H1 (cell line): ENCODE results near the gene CD34. TPM values are rescaled to one million over a fixed set of nuclear protein-coding genes. Genes with fewer than 3 reads are reported as not detected.

ENCODE experiments used
- CTCF ChIA-PET: fragments of 300-600 bp; sonication (Branson Sonifier 250); formaldehyde crosslinking; loops from one replicate; lab custom pipeline; 2021; ENCODE audit not compliant: partially characterized antibody; lab: Charles Lee
- POLR2A ChIA-PET: fragments of 300-600 bp; sonication (Branson Sonifier 250); formaldehyde crosslinking; loops from one replicate; lab custom pipeline; 2021; ENCODE audit warnings: inconsistent platforms; ENCODE audit not compliant: partially characterized antibody; lab: Charles Lee
- DNase-seq, 2 experiments: peaks; one replicate each; pipeline versions ENCODE4 v3.0.0 to v3.0.0-alpha.2; 2010 to 2022; ENCODE audit warnings: low spot score in 2 of 2, low read depth in 1 of 2, mixed read lengths in 1 of 2
- FAIRE-seq: peaks from 2 replicates; lab custom pipeline; 2011; peaks lifted over from hg19 to GRCh38; lab: Jason Lieb, UNC
- H2AFZ ChIP-seq: 2 replicates; pipeline ENCODE4 v1.8.1; 2012; ENCODE audit warnings: low read length, inconsistent platforms
- H2AK5ac ChIP-seq: 2 replicates; pipeline ENCODE4 v1.6.1; 2013; ENCODE audit warnings: low read depth, low read length
- H2BK120ac ChIP-seq: replicated peaks from 2 replicates; pipeline ENCODE3; 2013; ENCODE audit warnings: low read depth, low read length, inconsistent platforms
- H2BK12ac ChIP-seq: 2 replicates; pipeline ENCODE4 v1.6.1; 2013; ENCODE audit warnings: low read depth, low read length
- H2BK15ac ChIP-seq: 2 replicates; pipeline ENCODE4 v1.6.1; 2013; ENCODE audit warnings: low read length
- H2BK20ac ChIP-seq: 2 replicates; pipeline ENCODE4 v1.6.1; 2013; ENCODE audit warnings: low read length
- H2BK5ac ChIP-seq: 2 replicates; pipeline ENCODE4 v1.6.1; 2013; ENCODE audit warnings: low read depth, low read length
- H3K14ac ChIP-seq: 2 replicates; pipeline ENCODE4 v1.6.1; 2013; ENCODE audit warnings: inconsistent platforms; ENCODE audit not compliant: insufficient read length
- H3K18ac ChIP-seq: 2 replicates; pipeline ENCODE4 v1.6.1; 2013; ENCODE audit warnings: low read length; ENCODE audit errors: extremely low read depth
- H3K23ac ChIP-seq: 2 replicates; pipeline ENCODE4 v1.6.1; 2013; ENCODE audit warnings: inconsistent platforms; ENCODE audit not compliant: insufficient read length
- H3K23me2 ChIP-seq: 2 replicates; pipeline ENCODE4 v1.6.1; 2013; ENCODE audit warnings: low read depth, low read length
- H3K27ac ChIP-seq: 2 replicates; pipeline ENCODE4 v1.6.1; 2011; ENCODE audit warnings: low read depth, low read length, inconsistent platforms
- H3K27me3 ChIP-seq, 4 experiments: replicated peaks in 1 of 4; 1 replicate in 1 of 4; 2 replicates in 3 of 4; pipeline versions ENCODE4 v1.6.1 to v1.8.1; 2011 to 2013; ENCODE audit warnings: low read length in 3 of 4, mild to moderate bottlenecking in 3 of 4, inconsistent platforms in 2 of 4, mixed read lengths in 2 of 4, moderate library complexity in 1 of 4; ENCODE audit not compliant: control insufficient read depth in 3 of 4, insufficient read depth in 3 of 4; ENCODE audit errors: extremely low read depth in 1 of 4
- H3K36me3 ChIP-seq, 4 experiments: 2 replicates each; pipeline versions ENCODE4 v1.6.1 to v1.8.1; 2011 to 2013; ENCODE audit warnings: mild to moderate bottlenecking in 4 of 4, low read length in 3 of 4, moderate library complexity in 2 of 4, control low read depth in 1 of 4, inconsistent platforms in 1 of 4; ENCODE audit not compliant: insufficient read depth in 4 of 4, control insufficient read depth in 2 of 4
- H3K4ac ChIP-seq: replicated peaks from 2 replicates; pipeline ENCODE3; 2013; ENCODE audit warnings: low read length, low read depth, mixed read lengths, inconsistent platforms; ENCODE audit not compliant: insufficient read length
- H3K4me1 ChIP-seq, 4 experiments: replicated peaks in 1 of 4; 1 replicate in 1 of 4; 2 replicates in 3 of 4; pipeline versions ENCODE4 v1.6.1 to v1.8.1; 2011 to 2013; ENCODE audit warnings: low read length in 3 of 4, inconsistent platforms in 2 of 4, mixed read lengths in 1 of 4; ENCODE audit not compliant: insufficient read depth in 4 of 4, control insufficient read depth in 3 of 4
- H3K4me2 ChIP-seq, 2 experiments: 2 replicates each; pipeline versions ENCODE4 v1.6.1 to v1.8.1; 2011 to 2013; ENCODE audit warnings: low read depth in 2 of 2, low read length in 2 of 2, control low read depth in 1 of 2, inconsistent platforms in 1 of 2, mild to moderate bottlenecking in 1 of 2; ENCODE audit not compliant: insufficient read depth in 1 of 2
- H3K4me3 ChIP-seq, 4 experiments: fragments of 200-600, 300-600 bp in 1 of 4; sonication (generic), shearing (Covaris generic), sonication (Bioruptor Twin) in 1 of 4; 2 replicates each; pipeline versions ENCODE4 v1.5.1 to v1.8.1; 2011 to 2016; ENCODE audit warnings: low read length in 4 of 4, low read depth in 3 of 4, control low read depth in 2 of 4, inconsistent platforms in 2 of 4, mild to moderate bottlenecking in 2 of 4, mixed read lengths in 1 of 4, moderate library complexity in 1 of 4; ENCODE audit not compliant: insufficient read depth in 2 of 4; ENCODE audit errors: extremely low read depth in 1 of 4
- H3K56ac ChIP-seq: replicated peaks from 2 replicates; pipeline ENCODE3; 2013; ENCODE audit warnings: low read depth, mild to moderate bottlenecking, mixed read lengths, low read length, inconsistent platforms; ENCODE audit not compliant: insufficient read length
- H3K79me1 ChIP-seq: 2 replicates; pipeline ENCODE4 v1.6.1; 2013; ENCODE audit warnings: low read depth, low read length, control low read depth
- H3K79me2 ChIP-seq, 2 experiments: 2 replicates each; pipeline versions ENCODE4 v1.6.1 to v1.8.1; 2012 to 2013; ENCODE audit warnings: low read length in 2 of 2, mild to moderate bottlenecking in 2 of 2, inconsistent platforms in 1 of 2; ENCODE audit not compliant: insufficient read depth in 2 of 2, control insufficient read depth in 1 of 2
- H3K9ac ChIP-seq, 4 experiments: replicated peaks in 1 of 4; 1 replicate in 1 of 4; 2 replicates in 3 of 4; pipeline versions ENCODE4 v1.6.1 to v1.8.1; 2011 to 2013; ENCODE audit warnings: low read depth in 3 of 4, low read length in 3 of 4, control low read depth in 2 of 4, mild to moderate bottlenecking in 2 of 4, moderate library complexity in 2 of 4, inconsistent platforms in 1 of 4; ENCODE audit errors: extremely low read depth in 1 of 4
- H3K9me3 ChIP-seq, 2 experiments: 2 replicates each; pipeline versions ENCODE4 v1.6.1 to v1.8.1; 2012 to 2013; ENCODE audit warnings: mild to moderate bottlenecking in 2 of 2, moderate library complexity in 2 of 2, control low read depth in 1 of 2, inconsistent platforms in 1 of 2, low read depth in 1 of 2, low read length in 1 of 2, mixed read lengths in 1 of 2; ENCODE audit not compliant: insufficient read depth in 2 of 2
- H4K20me1 ChIP-seq, 2 experiments: replicated peaks in 1 of 2; 2 replicates each; pipeline versions ENCODE3 to v1.8.1; 2011 to 2013; ENCODE audit warnings: inconsistent platforms in 2 of 2, low read length in 2 of 2, mild to moderate bottlenecking in 1 of 2; ENCODE audit not compliant: insufficient read depth in 2 of 2, control insufficient read depth in 1 of 2
- H4K5ac ChIP-seq: 2 replicates; pipeline ENCODE4 v1.6.1; 2013; ENCODE audit warnings: low read length, low read depth, mixed read lengths, inconsistent platforms; ENCODE audit not compliant: insufficient read length
- H4K8ac ChIP-seq: 2 replicates; pipeline ENCODE4 v1.8.0; 2013; ENCODE audit warnings: mild to moderate bottlenecking, moderate library complexity, low read length, inconsistent platforms; ENCODE audit not compliant: insufficient read depth; ENCODE audit errors: extremely low read depth
- H4K91ac ChIP-seq: replicated peaks from 2 replicates; pipeline ENCODE3; 2013; ENCODE audit warnings: low read length, mixed read lengths, inconsistent platforms; ENCODE audit not compliant: insufficient read length
- CHD1 ChIP-seq: IDR thresholded peaks from 2 replicates; pipeline ENCODE4 v1.6.1; 2012; ENCODE audit warnings: low read depth, low read length, improper control_type of control experiment
- CREB1 ChIP-seq: IDR thresholded peaks from 2 replicates; pipeline ENCODE4 v1.6.1; 2012; ENCODE audit warnings: inconsistent platforms
- EZH2 ChIP-seq: fragments of 200-600 bp; sonication (generic); IDR thresholded peaks from 2 replicates; pipeline ENCODE4 v1.7.1; 2012; ENCODE audit warnings: low read depth, mild to moderate bottlenecking, moderate library complexity, low read length, inconsistent platforms; ENCODE audit not compliant: severe bottlenecking
- RAD21 ChIP-seq, 2 experiments: IDR thresholded peaks in 1 of 2; conservative IDR thresholded peaks in 1 of 2; 2 replicates each; pipeline ENCODE4 v1.6.1; 2011; ENCODE audit warnings: low read depth in 2 of 2, low read length in 2 of 2, improper control_type of control experiment in 1 of 2, inconsistent platforms in 1 of 2, mild to moderate bottlenecking in 1 of 2, moderate library complexity in 1 of 2
- WGBS, 2 experiments: shearing (Covaris generic) in 1 of 2; methylation state at CpG; one replicate each; pipeline versions ENCODE4 v1.1.6 to v1.1.7; 2013 to 2015; ENCODE audit warnings: low lambda C conversion rate in 2 of 2, mixed read lengths in 2 of 2, inconsistent platforms in 1 of 2, low coverage in 1 of 2, missing lambda C conversion rate in 1 of 2; ENCODE audit not compliant: insufficient replicate concordance in 2 of 2, insufficient coverage in 1 of 2, insufficient read length in 1 of 2; ENCODE audit errors: extremely low coverage in 1 of 2, missing lambda C conversion rate in 1 of 2; 5-methylcytosine and 5-hydroxymethylcytosine counted together
- polyA plus RNA-seq, 7 experiments: library from polyadenylated mRNA; depleted of rRNA in 3 of 7; stranded (reverse) in 5 of 7; unstranded in 2 of 7; fragments of >200 nt in 5 of 7; fragments of 200-250 nt in 2 of 7; gene quantifications; 1 replicate in 5 of 7; 2 replicates in 1 of 7; 4 replicates in 1 of 7; pipeline versions ENCODE4 v1.2.1 to v1.2.3, GENCODE V29; 2011 to 2013; ENCODE audit warnings: missing spikeins in 2 of 7, mixed read lengths in 2 of 7
- total RNA-seq: library from RNA; stranded (reverse); fragmentation: NEBNext Ultra II Directional; extraction: Animal tissue kit (Norgen Biotek cat#: 25700); gene quantifications from 2 replicates; pipeline ENCODE4 v1.2.1, GENCODE V29; 2021
- TF ChIP-seq, protein P1 (sequence below), 3 experiments: IDR thresholded peaks; 1 replicate in 2 of 3; 2 replicates in 1 of 3; pipeline versions ENCODE4 v1.5.1 to v1.6.1; 2011; ENCODE audit warnings: low read length in 3 of 3, mild to moderate bottlenecking in 3 of 3, inconsistent platforms in 2 of 3, low read depth in 1 of 3, moderate library complexity in 1 of 3; ENCODE audit not compliant: insufficient read depth in 1 of 3; ENCODE audit errors: control extremely low read depth in 1 of 3

CD34 gene
- total and polyA plus RNA-seq, 2 of the 8 experiments (the other 6 are each of a cell fraction or from before 2014, with no cell fraction given) = 0.39 to 0.54 TPM

DNA sequence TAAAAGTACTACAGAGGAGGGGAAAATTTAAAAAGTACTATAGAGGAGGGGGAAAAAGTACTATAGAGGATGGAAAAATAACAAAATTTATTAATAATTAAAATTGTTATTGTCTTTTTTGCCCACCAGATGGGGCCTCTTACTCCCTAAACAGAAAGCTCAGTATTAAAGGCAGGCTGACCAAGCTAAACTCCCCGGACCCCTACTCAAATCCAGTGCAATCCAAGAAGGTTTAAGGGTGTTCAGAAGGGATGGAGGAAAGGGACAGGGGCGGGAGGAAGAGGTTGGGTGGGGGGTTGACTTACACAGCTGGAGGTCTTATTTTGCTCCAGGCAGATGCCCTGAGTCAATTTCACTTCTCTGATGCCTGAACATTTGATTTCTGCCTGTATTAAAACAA, 13.7 kb downstream of the CD34 start:
- H3K18ac ChIP-seq = no peak overlapping the region
- H4K91ac ChIP-seq = no peak overlapping the region
- ChIA-PET CTCF (interaction anchor here (0.6 to 7.6 kb wide), 18 partner anchors 9 to 1104 kb away, joined by 3 to 106 read pairs (median 5); no protein-coding TSS in a partner anchor), POLR2A (interaction anchor here (1.0 to 2.2 kb wide), 2 partner anchors 16 to 67 kb away, joined by 3 to 4 read pairs; no protein-coding TSS in a partner anchor)
- H3K79me1 ChIP-seq = no peaks in the 10 kb centered on the region
- FAIRE-seq (no peak), DNase-seq (no peak)
- no peak overlapping the region for H3K4ac ChIP-seq
- H3K4me3 ChIP-seq = no peak overlapping the region
- no peak overlapping the region for H2BK12ac ChIP-seq
- 49% methylated on average over 2 of the region's 2 CpGs; no CpG with 5 or more reads in 1 of the 2 experiments for WGBS, 2 experiments
- no peak overlapping the region for H3K4me2 ChIP-seq
- no peaks in the 10 kb centered on the region for H4K20me1 ChIP-seq
- H3K23me2 ChIP-seq = no peaks in the 10 kb centered on the region; the same call in 1 of the 2 replicates
- H2BK120ac ChIP-seq = no peak overlapping the region
- no peak overlapping the region for H3K56ac ChIP-seq
- H3K27ac ChIP-seq = no peak overlapping the region
- no peak overlapping the region for H2AK5ac ChIP-seq
- no peak overlapping the region for H2BK20ac ChIP-seq
- no peak overlapping the region for H2AFZ ChIP-seq
- H3K79me2 ChIP-seq = no peaks in the 10 kb centered on the region
- H3K36me3 ChIP-seq = no peaks in the 10 kb centered on the region
- H4K8ac ChIP-seq = no peak overlapping the region
- no peak overlapping the region for H3K14ac ChIP-seq
- H3K23ac ChIP-seq = no peak overlapping the region
- TF ChIP-seq, protein P1, sequence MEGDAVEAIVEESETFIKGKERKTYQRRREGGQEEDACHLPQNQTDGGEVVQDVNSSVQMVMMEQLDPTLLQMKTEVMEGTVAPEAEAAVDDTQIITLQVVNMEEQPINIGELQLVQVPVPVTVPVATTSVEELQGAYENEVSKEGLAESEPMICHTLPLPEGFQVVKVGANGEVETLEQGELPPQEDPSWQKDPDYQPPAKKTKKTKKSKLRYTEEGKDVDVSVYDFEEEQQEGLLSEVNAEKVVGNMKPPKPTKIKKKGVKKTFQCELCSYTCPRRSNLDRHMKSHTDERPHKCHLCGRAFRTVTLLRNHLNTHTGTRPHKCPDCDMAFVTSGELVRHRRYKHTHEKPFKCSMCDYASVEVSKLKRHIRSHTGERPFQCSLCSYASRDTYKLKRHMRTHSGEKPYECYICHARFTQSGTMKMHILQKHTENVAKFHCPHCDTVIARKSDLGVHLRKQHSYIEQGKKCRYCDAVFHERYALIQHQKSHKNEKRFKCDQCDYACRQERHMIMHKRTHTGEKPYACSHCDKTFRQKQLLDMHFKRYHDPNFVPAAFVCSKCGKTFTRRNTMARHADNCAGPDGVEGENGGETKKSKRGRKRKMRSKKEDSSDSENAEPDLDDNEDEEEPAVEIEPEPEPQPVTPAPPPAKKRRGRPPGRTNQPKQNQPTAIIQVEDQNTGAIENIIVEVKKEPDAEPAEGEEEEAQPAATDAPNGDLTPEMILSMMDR (IDR thresholded peaks at IDR 0.05; ENCODE audit: control extremely low read depth in 1 of 3, insufficient read depth in 1 of 3, low read depth in 1 of 3, low read length in 3 of 3) = peak in 1 of 3 experiments; percentile 29; a peak in 1 of 4 replicates
- TF ChIP-seq CHD1 = no peak
- no peak for TF ChIP-seq CREB1
- peak; percentile 39 to 51 for TF ChIP-seq RAD21 (IDR thresholded peaks at IDR 0.05 in 1 of 2, conservative IDR thresholded peaks at IDR 0.05 in 1 of 2; ENCODE audit: low read depth in 2 of 2, low read length in 2 of 2)
- no peak for TF ChIP-seq EZH2
- no peak overlapping the region for H2BK15ac ChIP-seq
- no peaks in the 10 kb centered on the region for H3K9me3 ChIP-seq
- no peak overlapping the region for H3K9ac ChIP-seq
- no peaks in the 10 kb centered on the region for H3K4me1 ChIP-seq
- H3K27me3 ChIP-seq = 0 out of 7 replicates have a peak, but pooled peaks cover 0 to 2% (median 0%) of the 10 kb centered on the region in 4 experiments
- no peak overlapping the region for H2BK5ac ChIP-seq
- H4K5ac ChIP-seq = no peak overlapping the region
